Right atrium auricular region (tissue), 2 donors: Measurements from ENCODE around the gene PPP2R2C. TPM values are rescaled to one million over a fixed set of nuclear protein-coding genes. Genes with fewer than 3 reads are reported as not detected.

Experiments
- DNase-seq: peaks from one replicate; pipeline ENCODE4 v3.0.0-alpha.2; 2019; ENCODE audit warnings: low spot score
- H3K27ac ChIP-seq, 2 donors: fragments of 200-600 bp; sonication (generic); 1 replicate in 1 of 2; 2 replicates in 1 of 2; pipeline ENCODE4 v1.5.1; 2016 to 2019
- H3K27me3 ChIP-seq, 2 donors: fragments of 200-600 bp; sonication (generic); one replicate each; pipeline versions ENCODE4 v1.5.1 to v1.6.0; 2017 to 2019
- H3K36me3 ChIP-seq: fragments of 200-600 bp; sonication (generic); one replicate; pipeline ENCODE4 v1.5.1; 2016
- H3K4me1 ChIP-seq, 2 donors: fragments of 200-600 bp; sonication (generic); one replicate each; pipeline versions ENCODE4 v1.5.1 to v1.6.0; 2017 to 2019
- H3K4me3 ChIP-seq, 2 donors: fragments of 200-600 bp; sonication (generic); 1 replicate in 1 of 2; 2 replicates in 1 of 2; pipeline ENCODE4 v1.5.1; 2017 to 2019; ENCODE audit warnings: mild to moderate bottlenecking in 1 of 2, moderate library complexity in 1 of 2
- H3K9me3 ChIP-seq, 2 donors: fragments of 200-600 bp; sonication (generic); one replicate each; pipeline ENCODE4 v1.5.1; 2019
- CTCF ChIP-seq, 2 donors: fragments of 200-600 bp; sonication (generic); IDR thresholded peaks; one replicate each; pipeline ENCODE4 v1.5.1; 2019; ENCODE audit warnings: antibody characterized with exemption in 2 of 2
- total RNA-seq, 2 donors: library from RNA; depleted of rRNA; stranded (reverse); fragments of >200 nt; gene quantifications; one replicate each; pipeline ENCODE4 v1.1.0, GENCODE V29; 2016

The PPP2R2C gene
- total RNA-seq, 2 donors from 2014 or later, result 4.6 to 5.7 TPM

DNA sequence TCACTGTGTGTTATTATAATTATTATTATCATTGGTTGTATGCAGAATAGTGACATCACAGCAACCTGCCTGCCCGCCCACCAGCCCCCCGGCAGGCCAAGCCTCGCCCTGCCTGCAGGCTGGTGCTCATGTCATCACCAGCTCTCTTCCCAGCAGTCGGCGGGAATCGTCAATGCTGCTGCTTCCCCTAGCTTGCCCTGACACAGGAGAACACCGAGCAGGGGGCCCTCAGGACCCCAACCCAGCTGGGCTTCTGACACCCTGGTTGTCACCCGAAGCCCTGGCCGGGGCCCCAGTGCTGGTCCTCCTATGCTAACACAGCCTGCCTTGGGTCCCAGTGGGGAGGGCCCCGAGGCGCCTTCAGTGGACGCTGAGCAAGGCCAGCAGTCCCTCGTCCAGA lies 100.6 kb downstream of the PPP2R2C start:
- Histone ChIP-seq H3K36me3 (no peaks in the 10 kb centered on the region), H3K4me3 (no peak overlapping the region), H3K4me1 (no peaks in the 10 kb centered on the region), H3K27ac (no peak overlapping the region), H3K27me3 (no peaks in the 10 kb centered on the region), H3K9me3 (no peaks in the 10 kb centered on the region)
- no peak for DNase-seq
- TF ChIP-seq CTCF (IDR thresholded peaks at IDR 0.05), result no peak

- TF ChIP-seq CTCF (IDR thresholded peaks at IDR 0.05), result no peak
- H3K4me3 ChIP-seq, result no peak overlapping the region
These were observed 101.1 kb downstream of the PPP2R2C start for GRCh38 chr4:6371271-6371670.

GRCh38 chr4:6369924-6370645 lies 102.3 kb downstream of the PPP2R2C start:
- Histone ChIP-seq H3K36me3 (no peaks in the 10 kb centered on the region), H3K4me1 (no peaks in the 10 kb centered on the region), H3K4me3 (no peak overlapping the region), H3K27me3 (no peaks in the 10 kb centered on the region), H3K9me3 (no peaks in the 10 kb centered on the region), H3K27ac (no peak overlapping the region)
- no peak for DNase-seq
- TF ChIP-seq CTCF (IDR thresholded peaks at IDR 0.05), result no peak

More at GRCh38 chr4:6371271-6371670, 101.1 kb downstream of the PPP2R2C start:
- no peak for DNase-seq
- Histone ChIP-seq H3K4me1 (no peaks in the 10 kb centered on the region), H3K27ac (no peak overlapping the region), H3K36me3 (no peaks in the 10 kb centered on the region), H3K27me3 (no peaks in the 10 kb centered on the region), H3K9me3 (no peaks in the 10 kb centered on the region)

- Histone ChIP-seq H3K4me1 (no peaks in the 10 kb centered on the region), H3K27ac (no peak overlapping the region), H3K36me3 (no peaks in the 10 kb centered on the region), H3K4me3 (no peak overlapping the region), H3K27me3 (no peaks in the 10 kb centered on the region), H3K9me3 (no peaks in the 10 kb centered on the region)
- no peak for TF ChIP-seq CTCF (IDR thresholded peaks at IDR 0.05)
- DNase-seq, result no peak
These were observed 102.9 kb downstream of the PPP2R2C start for GRCh38 chr4:6369511-6369910.

DNA sequence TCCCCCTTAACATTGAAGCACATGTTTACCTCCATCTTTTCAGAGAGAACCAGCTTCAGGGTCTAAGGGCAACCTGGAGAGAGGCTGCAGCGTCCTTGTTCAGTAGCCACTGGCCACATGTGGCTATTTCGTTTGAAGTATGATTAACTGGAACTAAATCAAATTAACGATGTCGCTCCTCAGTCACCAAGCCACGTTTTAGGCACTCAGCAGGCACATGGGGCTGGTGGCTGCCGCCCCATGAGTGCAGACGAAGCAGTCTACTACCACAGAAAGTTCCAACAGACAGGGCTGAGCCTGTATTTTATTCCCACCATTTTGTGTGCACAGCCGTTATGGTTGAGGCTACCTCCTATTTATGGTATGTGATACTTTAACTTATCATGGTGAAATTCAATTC lies 103.4 kb downstream of the PPP2R2C start:
- no peaks in the 10 kb centered on the region for H3K4me1 ChIP-seq
- no peaks in the 10 kb centered on the region for H3K36me3 ChIP-seq
- H3K9me3 ChIP-seq, result no peaks in the 10 kb centered on the region
- H3K4me3 ChIP-seq, result no peak overlapping the region
- no peak for TF ChIP-seq CTCF (IDR thresholded peaks at IDR 0.05)
- DNase-seq, result no peak
- H3K27ac ChIP-seq, result no peak overlapping the region
- no peaks in the 10 kb centered on the region for H3K27me3 ChIP-seq

GRCh38 chr4:6368601-6369000 lies 103.8 kb downstream of the PPP2R2C start:
- DNase-seq, result no peak
- no peaks in the 10 kb centered on the region for H3K36me3 ChIP-seq
- no peak for TF ChIP-seq CTCF (IDR thresholded peaks at IDR 0.05)
- H3K27ac ChIP-seq, result no peak overlapping the region
- H3K27me3 ChIP-seq, result no peaks in the 10 kb centered on the region
- no peak overlapping the region for H3K4me3 ChIP-seq
- H3K9me3 ChIP-seq, result no peaks in the 10 kb centered on the region
- H3K4me1 ChIP-seq, result no peaks in the 10 kb centered on the region
